ENCODE data around the gene TEX51. TPM values are rescaled to one million over a fixed set of nuclear protein-coding genes. Genes with fewer than 3 reads are reported as not detected.

TEX51 gene
- total RNA-seq, 4 donors from 2014 or later: not detected

DNA sequence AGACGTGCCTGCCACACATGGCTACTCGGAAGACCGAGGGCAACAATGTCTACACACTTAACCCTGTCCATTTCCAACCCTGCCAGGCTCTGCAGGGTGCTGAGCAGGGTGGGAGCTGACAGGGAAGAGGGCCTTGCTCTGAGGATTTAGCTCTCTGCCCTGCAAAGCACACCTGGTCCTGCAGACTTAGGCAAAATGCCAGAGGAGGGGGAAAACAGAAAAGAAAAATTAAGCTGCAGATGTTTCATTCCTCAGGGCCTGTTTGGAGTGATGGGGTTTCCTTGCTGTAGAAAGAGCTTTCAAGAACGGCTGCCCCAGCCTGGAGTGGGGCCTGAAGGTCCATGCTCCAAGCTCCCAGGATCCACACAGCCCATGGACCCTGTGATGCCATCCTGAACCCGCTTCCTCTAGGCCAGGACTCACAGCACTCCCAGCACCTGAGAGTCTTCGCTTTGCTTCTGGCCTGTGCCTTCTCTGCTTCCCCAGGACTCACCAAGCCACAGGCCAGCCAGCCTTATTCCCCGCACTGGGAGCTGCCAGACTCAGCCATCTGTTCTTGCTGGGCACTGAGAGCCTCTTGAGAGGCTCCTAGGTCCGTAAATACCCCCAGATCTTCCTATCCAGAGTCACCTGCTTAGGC lies 9.1 kb upstream of the TEX51 start:
- 69 to 84% methylated on average over 2 to 8 of the region's 8 CpGs for WGBS, 2 donors (ENCODE audit: low coverage in 1 of 2)
- H3K27me3 ChIP-seq: no peaks in the 10 kb centered on the region
- no peak for DNase-seq
- peaks cover 0 to 14% (median 10%) of the 10 kb centered on the region in 4 donors for H3K4me1 ChIP-seq
- no peak overlapping the region for H3K27ac ChIP-seq
- in situ Hi-C loops (cut with MboI; ENCODE audit: low pct_ligation_motif_present in 1 of 4, low pct_unique_long_range_greater_than_20kb in 1 of 4, low sequenced_read_pairs in 3 of 4): no loop called here
- intact Hi-C loops (cut with DNase I; ENCODE audit: low total_unique reads): no loop called here
- H3K4me3 ChIP-seq: no peak overlapping the region
- no peaks in the 10 kb centered on the region for H3K9me3 ChIP-seq
- TF ChIP-seq POLR2A (IDR thresholded peaks at IDR 0.05) (no peak), POLR2AphosphoS5 (IDR thresholded peaks at IDR 0.05) (no peak), EP300 (IDR thresholded peaks at IDR 0.05; ENCODE audit: low read depth) (no peak), CTCF (IDR thresholded peaks at IDR 0.05) (no peak)
- no peaks in the 10 kb centered on the region for H3K36me3 ChIP-seq

- no peak for DNase-seq
Measured at GRCh38 chr2:126890136-126890510, 8.6 kb upstream of the TEX51 start.

DNA sequence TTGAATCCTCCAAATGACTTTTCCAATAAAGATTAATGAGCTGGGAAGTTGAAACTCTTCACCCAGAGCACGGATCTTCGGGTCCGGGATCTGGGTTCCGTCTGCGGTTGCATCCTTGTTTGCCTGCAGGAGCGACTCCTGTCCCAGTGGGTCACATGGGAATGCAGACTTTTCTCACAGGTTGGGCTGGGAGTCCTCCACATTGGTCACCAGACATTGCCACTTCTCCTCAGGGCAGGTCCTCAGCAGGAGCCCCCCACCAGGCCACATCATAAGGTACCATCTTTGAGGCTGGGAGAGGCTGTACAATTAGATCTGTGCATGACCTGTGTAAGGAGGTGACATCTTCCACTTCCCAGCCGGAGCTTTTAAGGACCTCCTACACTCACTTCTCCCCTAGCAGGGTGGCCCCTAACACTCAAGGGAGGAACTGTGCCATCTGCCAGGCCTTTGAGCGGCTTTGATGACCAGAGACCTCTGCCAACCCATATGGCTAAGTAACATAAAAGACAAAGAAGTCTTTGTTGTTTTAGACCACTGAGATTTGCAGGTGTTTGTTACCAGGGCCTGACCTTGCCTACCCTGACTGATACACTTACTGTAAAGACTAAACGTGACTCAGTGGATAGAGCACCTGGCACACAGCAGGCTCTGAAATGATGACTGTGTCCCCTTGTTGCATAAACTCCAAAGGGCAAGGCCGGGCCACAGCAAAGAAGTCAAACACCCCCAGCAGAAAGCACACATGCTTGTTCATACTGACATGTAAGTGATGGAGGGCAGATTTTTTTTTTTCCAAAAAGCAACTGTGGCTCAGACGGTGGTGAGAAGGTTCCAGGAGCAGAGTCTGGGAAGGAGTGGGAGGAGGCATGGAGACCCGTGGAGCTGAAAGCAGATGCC lies 7.9 kb upstream of the TEX51 start:
- intact Hi-C loops (cut with DNase I; ENCODE audit: low total_unique reads) (no loop called here), in situ Hi-C loops (cut with MboI; ENCODE audit: low pct_ligation_motif_present in 1 of 4, low pct_unique_long_range_greater_than_20kb in 1 of 4, low sequenced_read_pairs in 3 of 4) (no loop called here)
- Histone ChIP-seq H3K4me1 (peaks cover 0 to 11% (median 9%) of the 10 kb centered on the region in 4 donors), H3K4me3 (no peak overlapping the region), H3K27ac (no peak overlapping the region), H3K9me3 (no peaks in the 10 kb centered on the region), H3K27me3 (no peaks in the 10 kb centered on the region), H3K36me3 (no peaks in the 10 kb centered on the region)
- no peak for TF ChIP-seq POLR2A (IDR thresholded peaks at IDR 0.05)
- no peak for TF ChIP-seq CTCF (IDR thresholded peaks at IDR 0.05)
- TF ChIP-seq POLR2AphosphoS5 (IDR thresholded peaks at IDR 0.05): no peak
- TF ChIP-seq EP300 (IDR thresholded peaks at IDR 0.05; ENCODE audit: low read depth): no peak
- 81% methylated on average over 12 of the region's 12 CpGs; no CpG with 5 or more reads in 1 of the 2 donors for WGBS, 2 donors (ENCODE audit: low coverage in 1 of 2)
- DNase-seq: no peak

More at GRCh38 chr2:126890136-126890510, 8.6 kb upstream of the TEX51 start:
- no peak overlapping the region for H3K27ac ChIP-seq
- peaks cover 0 to 14% (median 10%) of the 10 kb centered on the region in 4 donors for H3K4me1 ChIP-seq
- no peaks in the 10 kb centered on the region for H3K9me3 ChIP-seq
- no peaks in the 10 kb centered on the region for H3K36me3 ChIP-seq
- 87 to 94% methylated on average over 3 to 5 of the region's 5 CpGs for WGBS, 2 donors (ENCODE audit: low coverage in 1 of 2)
- no peak for TF ChIP-seq CTCF (IDR thresholded peaks at IDR 0.05)
- no peak for TF ChIP-seq POLR2A (IDR thresholded peaks at IDR 0.05)
- TF ChIP-seq EP300 (IDR thresholded peaks at IDR 0.05; ENCODE audit: low read depth): no peak
- TF ChIP-seq POLR2AphosphoS5 (IDR thresholded peaks at IDR 0.05): no peak
- intact Hi-C loops (cut with DNase I; ENCODE audit: low total_unique reads): no loop called here
- no peak overlapping the region for H3K4me3 ChIP-seq
- H3K27me3 ChIP-seq: no peaks in the 10 kb centered on the region
- in situ Hi-C loops (cut with MboI; ENCODE audit: low pct_ligation_motif_present in 1 of 4, low pct_unique_long_range_greater_than_20kb in 1 of 4, low sequenced_read_pairs in 3 of 4): no loop called here

DNA sequence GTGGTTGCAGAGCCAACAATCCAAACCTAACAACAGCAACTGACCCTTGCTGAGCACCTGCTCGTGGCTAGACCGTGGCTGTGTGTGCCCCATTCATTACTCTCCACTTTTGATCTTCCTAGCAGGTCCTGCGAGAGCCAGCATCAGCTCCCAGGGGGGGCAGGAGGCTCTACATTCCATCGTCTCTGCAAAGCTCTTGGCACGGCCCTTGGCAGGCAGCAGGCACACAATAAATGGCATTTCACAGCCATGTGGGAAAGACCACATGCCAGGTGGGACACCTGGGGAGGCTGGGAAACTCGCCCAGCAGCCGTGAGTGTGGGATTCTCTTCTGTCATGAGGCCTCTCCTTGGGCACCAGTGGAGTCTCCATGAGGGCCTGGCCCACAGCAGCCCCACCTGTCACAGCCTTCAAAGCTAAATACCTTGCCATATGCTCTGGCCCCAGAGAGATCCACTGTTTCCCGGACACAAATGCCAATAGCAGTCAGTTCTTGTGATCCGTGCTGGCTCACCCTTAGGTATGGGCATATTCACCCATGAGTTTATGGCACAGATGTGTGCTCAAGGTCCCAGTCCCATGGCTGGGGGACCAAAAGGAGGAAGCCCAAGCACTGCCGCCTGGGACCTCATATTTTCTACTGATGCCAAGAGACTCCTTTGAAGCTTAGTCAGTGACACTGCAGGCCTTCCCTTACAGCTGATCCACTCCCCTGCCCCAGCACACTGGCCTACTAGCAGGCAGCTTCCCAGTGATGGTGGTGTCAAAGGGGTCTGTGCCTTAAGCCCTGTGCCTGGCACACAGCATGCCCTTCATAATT lies 6.8 kb upstream of the TEX51 start:
- TF ChIP-seq EP300 (IDR thresholded peaks at IDR 0.05; ENCODE audit: low read depth) (no peak), POLR2AphosphoS5 (IDR thresholded peaks at IDR 0.05) (no peak), CTCF (IDR thresholded peaks at IDR 0.05) (no peak), POLR2A (IDR thresholded peaks at IDR 0.05) (no peak)
- DNase-seq: no peak
- Histone ChIP-seq H3K27ac (no peak overlapping the region), H3K9me3 (no peaks in the 10 kb centered on the region), H3K36me3 (no peaks in the 10 kb centered on the region), H3K4me1 (no peaks in the 10 kb centered on the region), H3K4me3 (no peak overlapping the region), H3K27me3 (no peaks in the 10 kb centered on the region)
- in situ Hi-C loops (cut with MboI; ENCODE audit: low pct_ligation_motif_present in 1 of 4, low pct_unique_long_range_greater_than_20kb in 1 of 4, low sequenced_read_pairs in 3 of 4) (no loop called here), intact Hi-C loops (cut with DNase I; ENCODE audit: low total_unique reads) (no loop called here)
- 72% methylated on average over 10 of the region's 10 CpGs; no CpG with 5 or more reads in 1 of the 2 donors for WGBS, 2 donors (ENCODE audit: low coverage in 1 of 2)
